GM12874 (cell line): Measurements from ENCODE around the gene OR2G2.

Source experiments
- TF ChIP-seq, protein P1 (sequence below): IDR thresholded peaks from 2 replicates; pipeline ENCODE4 v1.5.1; 2011; ENCODE audit warnings: low read depth, mild to moderate bottlenecking, control low read depth, low read length, moderate library complexity; ENCODE audit not compliant: insufficient read depth

The OR2G2 gene

GRCh38 chr1:247588060-247588459, at the start of gene OR2G2:
OR2G2 (plus strand) TSS chr1:247588360; CDS start chr1:247588360, 0 bp downstream.
- TF ChIP-seq, protein P1, sequence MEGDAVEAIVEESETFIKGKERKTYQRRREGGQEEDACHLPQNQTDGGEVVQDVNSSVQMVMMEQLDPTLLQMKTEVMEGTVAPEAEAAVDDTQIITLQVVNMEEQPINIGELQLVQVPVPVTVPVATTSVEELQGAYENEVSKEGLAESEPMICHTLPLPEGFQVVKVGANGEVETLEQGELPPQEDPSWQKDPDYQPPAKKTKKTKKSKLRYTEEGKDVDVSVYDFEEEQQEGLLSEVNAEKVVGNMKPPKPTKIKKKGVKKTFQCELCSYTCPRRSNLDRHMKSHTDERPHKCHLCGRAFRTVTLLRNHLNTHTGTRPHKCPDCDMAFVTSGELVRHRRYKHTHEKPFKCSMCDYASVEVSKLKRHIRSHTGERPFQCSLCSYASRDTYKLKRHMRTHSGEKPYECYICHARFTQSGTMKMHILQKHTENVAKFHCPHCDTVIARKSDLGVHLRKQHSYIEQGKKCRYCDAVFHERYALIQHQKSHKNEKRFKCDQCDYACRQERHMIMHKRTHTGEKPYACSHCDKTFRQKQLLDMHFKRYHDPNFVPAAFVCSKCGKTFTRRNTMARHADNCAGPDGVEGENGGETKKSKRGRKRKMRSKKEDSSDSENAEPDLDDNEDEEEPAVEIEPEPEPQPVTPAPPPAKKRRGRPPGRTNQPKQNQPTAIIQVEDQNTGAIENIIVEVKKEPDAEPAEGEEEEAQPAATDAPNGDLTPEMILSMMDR = no peak

- TF ChIP-seq, protein P1 = no peak
Observed at GRCh38 chr1:247538561-247538960, 49.6 kb upstream of the OR2G2 start.

GRCh38 chr1:247539215-247539614, 48.9 kb upstream of the OR2G2 start:
- TF ChIP-seq, protein P1 = no peak

DNA sequence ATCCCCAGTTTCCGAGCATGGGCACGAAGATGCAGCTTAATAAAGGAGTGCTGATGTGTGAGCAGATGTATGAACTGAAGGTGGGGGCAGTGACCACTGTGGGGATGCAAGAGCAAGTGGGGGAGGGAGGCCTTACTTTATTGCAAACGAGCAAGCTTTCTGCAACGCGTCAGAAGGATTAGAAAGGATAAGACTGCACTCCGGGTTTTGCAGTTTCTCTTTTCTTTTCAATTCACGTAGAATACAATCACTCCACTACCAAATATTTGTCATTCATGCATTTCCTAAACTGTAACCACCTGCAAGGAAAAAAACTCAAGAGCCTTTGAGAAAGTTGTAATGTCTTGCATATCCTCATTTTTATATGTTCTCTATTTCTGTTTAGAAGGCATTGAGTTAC, 47.6 kb upstream of the OR2G2 start:
- TF ChIP-seq, protein P1 = no peak

- TF ChIP-seq, protein P1 = no peak
Observed at GRCh38 chr1:247542811-247543210, 45.3 kb upstream of the OR2G2 start.

GRCh38 chr1:247548092-247548491, 40.1 kb upstream of the OR2G2 start:
- TF ChIP-seq, protein P1 = no peak

DNA sequence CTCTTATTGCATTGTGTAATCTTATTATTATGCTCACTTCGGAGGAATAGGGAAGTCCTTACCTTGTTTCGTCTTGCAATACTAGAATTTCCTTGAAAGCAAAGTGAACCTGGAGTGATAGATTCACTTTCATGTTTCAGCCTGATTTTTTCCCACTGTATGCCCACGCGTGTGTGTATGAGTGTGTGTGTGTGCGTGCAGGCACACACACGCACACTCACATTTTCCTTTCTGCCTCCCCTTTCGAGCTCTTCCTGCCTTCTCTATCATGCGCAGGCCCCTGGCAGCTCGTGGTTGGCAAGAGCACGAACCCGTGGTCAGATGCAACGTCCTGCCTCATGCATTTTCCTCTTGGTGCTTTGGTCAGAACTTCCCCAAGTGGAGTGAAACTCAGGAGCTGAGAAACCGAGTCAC, 39.4 kb upstream of the OR2G2 start, which contains the start of gene GCSAML:
TSS of gene GCSAML (plus strand) at position 366 of the 414 bp plus-strand sequence. CDS start 58 bp downstream, outside the sequence.
- TF ChIP-seq, protein P1 = no peak
